ENCODE data around the gene BLCAP. TPM values are rescaled to one million over a fixed set of nuclear protein-coding genes. Genes with fewer than 3 reads are reported as not detected.
"Not testable (repeated sequence)": the region's sequence is repeated elsewhere in the genome, so short reads cannot be mapped to it uniquely, and the experiment has no call there.

BLCAP gene, protein sequence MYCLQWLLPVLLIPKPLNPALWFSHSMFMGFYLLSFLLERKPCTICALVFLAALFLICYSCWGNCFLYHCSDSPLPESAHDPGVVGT
- total RNA-seq, result 10 to 100 TPM; 12.6 to 46.4 TPM
- polyA plus RNA-seq, result 10 to 100 TPM; 52.0 to 72.0 TPM

DNA sequence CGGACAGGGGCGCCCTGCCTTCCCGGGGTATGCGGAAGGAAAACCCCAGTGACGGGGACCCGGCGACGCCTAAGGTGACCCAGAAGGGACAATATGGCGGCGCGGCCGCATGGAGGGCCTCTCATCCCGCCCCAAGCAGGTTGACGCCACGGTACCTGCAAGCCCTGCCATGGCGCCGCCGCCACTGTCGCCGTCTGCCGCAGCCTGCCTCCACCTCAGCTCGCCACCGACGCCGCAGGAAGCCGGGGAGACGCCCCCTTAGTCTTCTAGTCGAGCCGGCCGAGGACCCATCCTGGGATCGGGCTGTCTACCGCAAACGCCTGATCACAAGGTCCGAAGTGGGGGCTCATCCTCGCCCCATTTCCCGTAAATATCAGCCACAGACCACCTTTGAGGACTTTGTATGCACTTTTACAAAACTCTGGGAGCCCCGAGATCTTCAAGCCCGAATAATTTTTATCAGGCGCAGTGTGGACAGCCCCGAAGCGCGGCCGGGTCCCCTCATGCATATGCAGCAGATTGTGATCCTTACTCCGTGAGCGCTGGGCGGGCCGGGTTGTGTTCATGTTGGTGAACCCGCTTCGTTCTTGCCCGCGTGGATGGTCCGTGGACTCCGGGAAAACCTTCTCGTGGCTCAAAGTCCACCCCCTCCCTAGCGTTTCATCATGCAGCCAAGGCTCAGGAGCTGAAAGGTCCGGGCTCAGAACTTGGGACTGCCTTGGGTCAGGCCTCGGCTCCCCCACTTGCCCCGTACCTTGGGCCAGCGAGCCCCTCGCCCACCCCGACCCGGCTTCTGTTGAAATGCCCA, at the start of gene BLCAP:
Gene BLCAP (minus strand): TSS at position 239 of the 808 bp plus-strand sequence. CDS start 8,702 bp downstream, outside the sequence.
- Histone ChIP-seq H3K36me3 (ENCODE audit: control insufficient read depth in 4 of 4, insufficient read depth in 3 of 4, low read depth in 1 of 4, low read length in 3 of 4) (no peaks in the 10 kb centered on the region), H3K9me3 (ENCODE audit: control insufficient read depth in 4 of 4, low read length in 3 of 4) (no peaks in the 10 kb centered on the region), H3K27me3 (ENCODE audit: control insufficient read depth in 4 of 4, insufficient read depth in 4 of 4, low read length in 3 of 4) (no peaks in the 10 kb centered on the region), H3K4me3 (ENCODE audit: low read depth in 1 of 3, low read length in 3 of 3) (peak within 1 kb of the TSS; percentile 81 to 100 (median 98)), H3K9ac (ENCODE audit: low read depth in 1 of 2, low read length in 2 of 2) (peak within 1 kb of the TSS; percentile 90 to 97), H3K27ac (ENCODE audit: low read depth in 1 of 2, low read length in 2 of 2) (peak within 1 kb of the TSS; percentile 98 to 99), H3K4me1 (ENCODE audit: control insufficient read depth in 4 of 4, insufficient read depth in 4 of 4, low read length in 3 of 4) (peaks cover 6 to 41% (median 33%) of the 10 kb centered on the region in 4 donors)
- under 1% methylated on average over 62 of the region's 62 CpGs for WGBS
- TF ChIP-seq, protein P1, sequence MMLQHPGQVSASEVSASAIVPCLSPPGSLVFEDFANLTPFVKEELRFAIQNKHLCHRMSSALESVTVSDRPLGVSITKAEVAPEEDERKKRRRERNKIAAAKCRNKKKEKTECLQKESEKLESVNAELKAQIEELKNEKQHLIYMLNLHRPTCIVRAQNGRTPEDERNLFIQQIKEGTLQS (IDR thresholded peaks at IDR 0.05), result peak; percentile 85
- peak; percentile 70 for TF ChIP-seq REST (IDR thresholded peaks at IDR 0.05)
- TF ChIP-seq NR2F2 (IDR thresholded peaks at IDR 0.05), result no peak
- TF ChIP-seq FOXA1 (IDR thresholded peaks at IDR 0.05), result no peak
- TF ChIP-seq EGR1 (IDR thresholded peaks at IDR 0.05; ENCODE audit: low read depth in 2 of 2), result peak in 1 of 2 donors; percentile 46
- peak; percentile 78 to 81 for TF ChIP-seq RXRA (IDR thresholded peaks at IDR 0.05)
- TF ChIP-seq MAX (IDR thresholded peaks at IDR 0.05), result peak; percentile 84
- TF ChIP-seq FOXA2 (IDR thresholded peaks at IDR 0.05), result no peak
- TF ChIP-seq, protein P2, sequence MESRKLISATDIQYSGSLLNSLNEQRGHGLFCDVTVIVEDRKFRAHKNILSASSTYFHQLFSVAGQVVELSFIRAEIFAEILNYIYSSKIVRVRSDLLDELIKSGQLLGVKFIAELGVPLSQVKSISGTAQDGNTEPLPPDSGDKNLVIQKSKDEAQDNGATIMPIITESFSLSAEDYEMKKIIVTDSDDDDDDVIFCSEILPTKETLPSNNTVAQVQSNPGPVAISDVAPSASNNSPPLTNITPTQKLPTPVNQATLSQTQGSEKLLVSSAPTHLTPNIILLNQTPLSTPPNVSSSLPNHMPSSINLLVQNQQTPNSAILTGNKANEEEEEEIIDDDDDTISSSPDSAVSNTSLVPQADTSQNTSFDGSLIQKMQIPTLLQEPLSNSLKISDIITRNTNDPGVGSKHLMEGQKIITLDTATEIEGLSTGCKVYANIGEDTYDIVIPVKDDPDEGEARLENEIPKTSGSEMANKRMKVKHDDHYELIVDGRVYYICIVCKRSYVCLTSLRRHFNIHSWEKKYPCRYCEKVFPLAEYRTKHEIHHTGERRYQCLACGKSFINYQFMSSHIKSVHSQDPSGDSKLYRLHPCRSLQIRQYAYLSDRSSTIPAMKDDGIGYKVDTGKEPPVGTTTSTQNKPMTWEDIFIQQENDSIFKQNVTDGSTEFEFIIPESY (IDR thresholded peaks at IDR 0.05), result peak; percentile 39
- TF ChIP-seq SP1 (IDR thresholded peaks at IDR 0.05), result peak; percentile 83
- TF ChIP-seq TAF1 (conservative IDR thresholded peaks at IDR 0.05), result peak; percentile 80
- TF ChIP-seq GABPA (IDR thresholded peaks at IDR 0.05 in 1 of 2, conservative IDR thresholded peaks at IDR 0.05 in 1 of 2), result no peak
- TF ChIP-seq HNF4A (conservative IDR thresholded peaks at IDR 0.05), result peak; percentile 89 to 95
- TF ChIP-seq JUND (IDR thresholded peaks at IDR 0.05), result peak in 1 of 2 donors; percentile 48
- TF ChIP-seq YY1 (IDR thresholded peaks at IDR 0.05), result peak; percentile 80
- no peak for TF ChIP-seq CTCF (IDR thresholded peaks at IDR 0.05; ENCODE audit: low read depth, low read length, missing input control)
- TF ChIP-seq HNF4G (IDR thresholded peaks at IDR 0.05), result peak; percentile 92
- TF ChIP-seq RAD21 (IDR thresholded peaks at IDR 0.05), result peak in 1 of 2 donors; percentile 5
- DNase-seq (ENCODE audit: low spot score), result peak; percentile 92

- WGBS, result 87% methylated on average over 4 of the region's 4 CpGs
- DNase-seq (ENCODE audit: low spot score); H3K4me1 ChIP-seq (ENCODE audit: control insufficient read depth in 4 of 4, insufficient read depth in 4 of 4, low read length in 3 of 4); H3K27ac ChIP-seq (ENCODE audit: low read depth in 1 of 2, low read length in 2 of 2); H3K36me3 ChIP-seq (ENCODE audit: control insufficient read depth in 4 of 4, insufficient read depth in 3 of 4, low read depth in 1 of 4, low read length in 3 of 4); H3K27me3 ChIP-seq (ENCODE audit: control insufficient read depth in 4 of 4, insufficient read depth in 4 of 4, low read length in 3 of 4); H3K9ac ChIP-seq (ENCODE audit: low read depth in 1 of 2, low read length in 2 of 2); H3K4me3 ChIP-seq (ENCODE audit: low read depth in 1 of 3, low read length in 3 of 3); H3K9me3 ChIP-seq (ENCODE audit: control insufficient read depth in 4 of 4, low read length in 3 of 4): not testable (repeated sequence)
Observed at GRCh38 chr20:37577436-37577835, 49.8 kb upstream of the BLCAP start.

All from liver (tissue), 9 donors.